NCI-H146 (cell line): ENCODE measurements around the gene ANKK1.
A peak's percentile ranks its signal among the peaks of the same experiment; 100 is the strongest.

Experiments used
- DNase-seq: peaks from one replicate; lab custom pipeline; 2025; lab: John Stamatoyannopoulos, UW

ANKK1 gene

GRCh38 chr11:113408887-113409286 lies 21.3 kb downstream of the ANKK1 start:
- DNase-seq, result no peak

GRCh38 chr11:113409526-113409925 lies 21.9 kb downstream of the ANKK1 start:
- no peak for DNase-seq

GRCh38 chr11:113410414-113411135 lies 23.0 kb downstream of the ANKK1 start:
- no peak for DNase-seq

DNA sequence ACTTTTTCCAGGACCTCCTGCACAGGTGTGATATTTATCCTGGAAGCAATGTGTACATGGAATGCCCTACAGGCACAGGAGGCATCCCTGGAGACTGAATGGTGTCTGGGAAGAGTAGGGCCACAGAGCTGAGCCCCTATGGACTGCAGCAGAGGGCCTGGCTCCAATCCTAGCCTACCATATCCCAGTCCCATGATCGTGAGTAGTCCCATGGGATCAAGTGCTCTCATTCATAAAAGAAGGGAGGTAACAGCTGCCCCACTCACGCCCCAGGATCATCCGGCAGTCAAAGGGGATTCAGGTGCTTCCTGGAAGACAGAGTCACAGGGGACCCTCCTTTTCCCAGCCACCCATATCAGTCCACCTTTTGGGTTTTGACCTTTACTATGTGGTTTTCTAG lies 24.0 kb downstream of the ANKK1 start:
- DNase-seq, result no peak

GRCh38 chr11:113412675-113413074 lies 25.1 kb downstream of the ANKK1 start:
- no peak for DNase-seq

GRCh38 chr11:113415343-113415742 lies 27.8 kb downstream of the ANKK1 start:
- DNase-seq, result no peak

DNA sequence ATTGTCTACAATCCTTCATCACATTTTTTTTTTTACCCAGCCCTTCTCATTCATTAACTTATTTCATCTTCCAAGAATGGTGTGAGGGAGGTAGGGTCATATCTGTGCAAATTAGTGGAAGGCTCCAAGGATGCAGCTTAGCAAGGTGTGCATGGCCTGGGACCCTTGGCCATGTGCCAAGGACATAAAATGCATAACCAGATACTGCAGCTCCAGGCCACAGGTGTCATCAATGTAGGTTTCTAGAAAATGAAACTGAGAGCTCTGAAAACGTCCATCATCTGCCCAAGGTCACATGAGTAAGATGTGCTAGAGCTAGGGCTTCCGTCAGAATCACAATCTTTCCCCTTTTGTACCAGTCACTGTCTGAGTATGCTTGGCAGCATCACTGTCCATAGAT lies 29.8 kb downstream of the ANKK1 start:
- no peak for DNase-seq

GRCh38 chr11:113419454-113420003 lies 31.9 kb downstream of the ANKK1 start:
- no peak for DNase-seq

- no peak for DNase-seq
These were observed 33.2 kb downstream of the ANKK1 start for GRCh38 chr11:113420808-113421207.

DNA sequence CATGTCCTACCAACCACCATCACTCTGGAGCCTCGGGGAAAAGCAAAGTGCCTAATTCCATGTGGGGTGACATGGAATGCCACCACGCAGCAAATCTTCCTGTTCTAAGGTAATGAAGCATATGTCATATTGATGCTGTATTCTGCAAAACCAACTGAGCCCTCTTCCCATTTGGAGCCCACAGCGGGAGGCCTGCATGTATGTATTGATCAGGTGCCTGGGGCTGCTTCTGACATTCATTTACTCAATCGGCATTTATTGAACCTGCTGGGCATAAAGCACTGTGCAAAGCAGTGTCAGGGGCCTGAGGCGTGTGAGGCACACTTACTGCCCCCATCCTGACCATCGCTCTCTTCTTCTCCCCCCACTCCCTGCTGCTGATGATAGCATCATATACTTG lies 39.1 kb downstream of the ANKK1 start:
- peak; percentile 66 for DNase-seq

DNA sequence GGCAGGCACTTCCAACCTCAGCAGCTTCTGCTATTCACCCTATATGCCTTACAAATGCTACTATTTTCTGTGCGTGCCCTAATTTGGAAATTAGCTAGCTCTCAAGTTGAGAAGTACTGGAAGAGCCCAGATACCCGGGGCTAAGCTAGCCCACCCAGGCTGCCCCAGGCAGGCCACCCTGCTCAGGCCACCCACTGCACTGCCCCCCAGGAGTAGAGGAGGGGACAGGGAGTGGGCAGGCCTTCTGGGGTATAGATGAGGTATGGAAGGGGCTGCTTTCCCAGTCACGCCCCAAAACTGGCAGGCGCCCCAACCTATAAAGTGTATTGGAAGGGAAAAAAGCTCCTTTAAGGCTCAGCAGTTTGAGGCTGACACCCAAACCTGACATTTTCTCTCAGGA lies 44.2 kb downstream of the ANKK1 start:
- no peak for DNase-seq

DNA sequence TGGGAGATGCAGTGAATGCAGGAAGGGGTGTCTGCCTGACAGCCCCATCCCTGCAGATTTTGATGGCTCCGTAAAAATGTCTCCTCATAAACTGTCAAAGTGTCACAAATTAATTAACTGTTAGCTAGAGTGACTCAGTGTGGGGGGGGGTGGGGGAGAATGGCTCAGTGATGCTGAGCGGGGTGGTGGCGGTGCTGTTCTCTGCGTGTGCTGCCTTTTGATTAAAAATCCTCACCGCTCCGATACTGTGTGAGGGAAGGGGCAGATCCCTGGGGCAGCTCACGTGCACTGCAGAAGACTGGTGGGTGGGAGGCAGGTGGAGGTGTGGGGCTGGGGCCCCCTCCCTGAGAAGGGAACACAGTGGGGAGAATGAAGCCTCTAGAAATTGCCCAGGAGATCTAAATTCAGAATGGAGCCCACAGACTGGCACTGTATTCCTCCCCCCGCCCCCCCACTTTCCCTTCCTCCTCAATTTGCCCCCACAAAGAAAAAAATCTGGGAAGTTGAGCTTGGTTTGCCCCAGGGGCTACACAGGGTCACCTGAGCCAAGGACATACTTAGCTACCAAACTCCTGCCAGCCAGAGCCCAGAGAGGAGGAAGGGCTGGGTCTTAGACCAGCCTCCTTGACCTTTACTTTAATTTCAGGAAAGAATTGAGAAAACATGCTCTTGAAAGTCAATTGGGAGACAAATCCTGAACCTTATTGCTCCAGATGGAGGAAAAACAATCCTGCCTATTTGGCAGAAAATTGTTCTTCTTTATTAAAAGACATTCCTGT lies 47.8 kb downstream of the ANKK1 start:
- no peak for DNase-seq

DNA sequence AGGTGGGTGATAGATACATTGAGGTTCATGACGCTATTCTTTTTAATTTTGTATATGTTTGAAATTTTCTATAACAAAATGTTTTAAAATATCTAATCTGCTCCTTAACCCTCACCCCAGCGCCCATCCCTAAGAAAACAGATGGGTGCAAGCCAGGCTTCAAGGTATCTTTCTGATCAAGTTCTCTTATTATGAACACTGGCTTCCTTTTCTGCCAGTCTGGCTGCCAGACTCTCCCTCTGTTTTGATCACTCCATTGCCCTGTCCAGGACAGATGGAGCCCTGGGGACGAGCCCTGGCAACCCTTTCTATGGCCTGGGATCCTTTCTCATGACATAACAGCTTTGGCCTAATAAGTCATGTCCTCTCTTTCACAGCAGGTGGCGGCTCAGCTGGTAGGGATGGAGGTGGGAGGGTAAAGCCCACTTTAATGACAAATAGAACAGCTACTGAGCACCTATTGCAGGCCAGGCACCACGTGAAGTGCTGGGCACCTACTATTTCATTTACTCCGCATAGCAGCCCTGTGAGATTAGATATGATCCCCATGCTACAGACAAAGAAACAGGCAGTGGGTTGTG lies 49.2 kb downstream of the ANKK1 start:
- DNase-seq, result no peak

DNA sequence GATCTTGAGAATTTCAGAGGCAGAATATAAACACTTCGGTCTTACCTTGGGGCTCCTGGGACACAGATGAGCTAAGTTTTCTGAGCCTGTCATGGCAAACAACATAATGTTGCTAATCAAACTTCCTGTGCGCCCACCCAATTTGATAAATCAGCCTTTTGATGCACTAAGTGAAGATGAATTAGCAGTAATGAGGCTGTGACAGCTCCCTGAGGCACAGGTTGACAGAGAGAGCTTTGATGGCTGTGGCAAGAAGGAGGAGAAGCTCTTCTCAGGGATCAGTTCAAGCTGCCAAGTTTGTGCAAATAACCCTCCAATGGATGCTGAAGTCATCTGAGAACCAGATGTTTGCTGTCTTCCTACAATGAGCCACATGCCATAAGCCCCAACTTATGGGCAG lies 53.2 kb downstream of the ANKK1 start:
- no peak for DNase-seq

DNA sequence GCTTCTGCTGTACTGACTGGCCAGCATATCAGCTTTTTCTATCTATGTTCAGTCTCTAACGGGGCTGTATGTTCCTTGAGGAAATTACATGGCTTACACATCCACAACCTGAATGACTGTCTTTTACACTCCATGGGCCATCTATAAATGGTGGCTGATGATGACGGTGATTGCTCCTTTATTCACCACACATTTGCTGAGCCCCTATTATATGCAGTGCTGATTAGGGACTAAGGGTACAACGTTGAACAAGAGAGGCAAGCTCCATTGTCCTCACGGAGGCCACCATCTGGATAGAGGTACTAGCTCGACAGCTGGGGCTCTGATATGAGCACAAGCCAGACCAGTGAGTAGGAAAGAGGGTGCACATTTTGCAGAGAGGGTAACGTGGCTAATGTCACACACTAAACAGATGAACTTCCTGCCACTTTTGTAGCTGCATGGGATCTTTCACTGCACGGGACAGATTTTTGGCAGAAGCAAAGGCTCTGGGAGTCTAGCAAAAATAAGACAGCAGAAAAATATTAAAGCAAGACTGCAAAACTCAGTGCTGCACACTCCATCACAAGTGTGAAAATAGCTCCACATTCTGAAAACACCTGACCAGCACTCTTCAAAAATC lies 57.0 kb downstream of the ANKK1 start:
- no peak for DNase-seq

DNA sequence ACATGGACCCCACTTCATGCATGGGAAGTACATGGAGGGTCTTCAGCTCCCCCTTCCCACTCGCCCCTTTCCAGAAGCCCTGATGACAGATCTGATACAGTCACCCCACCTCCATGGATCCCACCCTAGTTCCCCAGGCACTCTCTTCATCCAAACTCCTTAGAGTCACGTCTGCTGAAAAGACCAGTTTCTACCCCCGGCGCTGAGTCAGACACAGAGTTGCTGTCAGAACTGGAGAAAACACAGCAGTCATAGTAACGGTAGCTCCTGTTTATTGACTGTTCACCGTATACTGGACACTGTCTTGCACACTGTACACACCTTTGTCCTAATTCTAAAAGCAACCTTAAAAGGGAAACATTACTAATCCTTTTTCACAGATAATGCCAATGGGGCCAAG lies 58.5 kb downstream of the ANKK1 start:
- DNase-seq, result no peak

- peak; percentile 91 for DNase-seq
These were observed 59.4 kb downstream of the ANKK1 start for GRCh38 chr11:113446938-113447337.

- DNase-seq, result no peak
These were observed 60.2 kb downstream of the ANKK1 start for GRCh38 chr11:113447621-113448315.

DNA sequence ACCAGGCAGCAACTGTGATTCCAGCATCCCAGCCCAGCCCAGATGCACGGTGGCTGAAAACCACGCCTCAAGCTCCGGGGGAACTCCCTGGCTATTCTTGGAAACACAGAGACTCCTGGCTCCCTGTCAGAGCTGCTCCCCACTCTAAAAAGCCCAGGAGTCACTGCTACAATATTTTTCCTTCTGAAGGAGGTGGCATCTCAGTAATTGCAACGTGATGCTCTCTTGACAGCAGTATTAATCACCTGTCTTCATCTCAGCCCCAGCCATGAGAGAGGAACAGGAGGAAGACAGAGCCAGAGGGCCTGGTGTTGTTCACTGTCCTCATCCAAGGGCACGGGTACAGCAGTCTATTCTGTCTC lies 60.7 kb downstream of the ANKK1 start:
- DNase-seq, result no peak

GRCh38 chr11:113449743-113450142 lies 62.2 kb downstream of the ANKK1 start:
- no peak for DNase-seq
